ENCODE data around the gene ELF4. TPM values are rescaled to one million over a fixed set of nuclear protein-coding genes. Genes with fewer than 3 reads are reported as not detected.

ELF4 gene
- total RNA-seq, 1 donor from 2014 or later: 33.6 TPM

GRCh38 chrX:130048686-130049222 is 61.5 kb downstream of the ELF4 start:
- Mint-ChIP-seq H3K36me3 (ENCODE audit: low read depth) (peaks cover 18% of the 10 kb centered on the region), H3K9me3 (no peaks in the 10 kb centered on the region), H3K4me1 (ENCODE audit: low read depth) (no peaks in the 10 kb centered on the region), H3K27me3 (ENCODE audit: low read depth) (no peaks in the 10 kb centered on the region), H3K4me3 (ENCODE audit: low read depth) (no peak overlapping the region), H3K27ac (no peak overlapping the region)
- intact Hi-C loops (cut with micrococcal nuclease): no loop called here
- no peak for DNase-seq (ENCODE audit: low spot score)

- H3K36me3 Mint-ChIP-seq (ENCODE audit: low read depth): peaks cover 16% of the 10 kb centered on the region
- H3K27ac Mint-ChIP-seq: no peak overlapping the region
- no peaks in the 10 kb centered on the region for H3K4me1 Mint-ChIP-seq (ENCODE audit: low read depth)
- no peaks in the 10 kb centered on the region for H3K9me3 Mint-ChIP-seq
- no peak for DNase-seq (ENCODE audit: low spot score)
- H3K27me3 Mint-ChIP-seq (ENCODE audit: low read depth): no peaks in the 10 kb centered on the region
- intact Hi-C loops (cut with micrococcal nuclease): no loop called here
- no peak overlapping the region for H3K4me3 Mint-ChIP-seq (ENCODE audit: low read depth)
Observed at GRCh38 chrX:130047416-130047815, 62.9 kb downstream of the ELF4 start.

GRCh38 chrX:130039847-130040246 is 70.5 kb downstream of the ELF4 start:
- peaks cover 5% of the 10 kb centered on the region for H3K36me3 Mint-ChIP-seq (ENCODE audit: low read depth)
- no peak overlapping the region for H3K4me3 Mint-ChIP-seq (ENCODE audit: low read depth)
- no peaks in the 10 kb centered on the region for H3K9me3 Mint-ChIP-seq

DNA sequence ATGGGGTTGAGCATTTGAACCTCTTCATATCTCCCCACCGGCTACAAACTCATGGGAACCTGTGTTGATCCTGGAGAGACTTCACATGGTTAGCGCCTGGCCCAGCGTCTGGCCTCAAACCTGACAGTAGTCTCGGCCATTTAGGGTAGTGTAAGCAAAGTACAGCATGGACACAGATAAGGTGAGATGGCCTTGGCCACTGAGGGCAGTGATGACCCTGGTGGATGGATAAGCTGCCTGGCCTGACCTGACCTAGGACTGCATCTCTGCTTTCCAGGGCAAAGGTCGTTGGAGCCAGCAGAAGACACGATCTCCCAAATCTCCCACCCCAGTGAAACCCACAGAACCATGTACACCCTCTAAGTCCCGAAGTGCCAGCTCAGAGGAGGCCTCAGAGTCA is 76.1 kb downstream of the ELF4 start:
- intact Hi-C loops (cut with micrococcal nuclease): no loop called here
- no peak overlapping the region for H3K27ac Mint-ChIP-seq
- H3K27me3 Mint-ChIP-seq (ENCODE audit: low read depth): no peaks in the 10 kb centered on the region
- no peaks in the 10 kb centered on the region for H3K9me3 Mint-ChIP-seq
- no peaks in the 10 kb centered on the region for H3K4me1 Mint-ChIP-seq (ENCODE audit: low read depth)
- peaks cover 7% of the 10 kb centered on the region for H3K36me3 Mint-ChIP-seq (ENCODE audit: low read depth)
- DNase-seq (ENCODE audit: low spot score): no peak
- H3K4me3 Mint-ChIP-seq (ENCODE audit: low read depth): no peak overlapping the region

More at GRCh38 chrX:130039847-130040246, 70.5 kb downstream of the ELF4 start:
- intact Hi-C loops (cut with micrococcal nuclease): no loop called here
- DNase-seq (ENCODE audit: low spot score): no peak
- H3K27me3 Mint-ChIP-seq (ENCODE audit: low read depth): no peaks in the 10 kb centered on the region
- H3K4me1 Mint-ChIP-seq (ENCODE audit: low read depth): no peaks in the 10 kb centered on the region
- no peak overlapping the region for H3K27ac Mint-ChIP-seq

- no peaks in the 10 kb centered on the region for H3K27me3 Mint-ChIP-seq (ENCODE audit: low read depth)
- DNase-seq (ENCODE audit: low spot score): no peak
- H3K4me3 Mint-ChIP-seq (ENCODE audit: low read depth): no peak overlapping the region
- H3K9me3 Mint-ChIP-seq: no peaks in the 10 kb centered on the region
- H3K36me3 Mint-ChIP-seq (ENCODE audit: low read depth): peaks cover 10% of the 10 kb centered on the region
- intact Hi-C loops (cut with micrococcal nuclease): no loop called here
- no peak overlapping the region for H3K27ac Mint-ChIP-seq
- H3K4me1 Mint-ChIP-seq (ENCODE audit: low read depth): no peaks in the 10 kb centered on the region
Observed at GRCh38 chrX:130032552-130032951, 77.7 kb downstream of the ELF4 start.

GRCh38 chrX:130030826-130031225 is 79.5 kb downstream of the ELF4 start:
- intact Hi-C loops (cut with micrococcal nuclease): no loop called here
- Mint-ChIP-seq H3K36me3 (ENCODE audit: low read depth) (peaks cover 10% of the 10 kb centered on the region), H3K27ac (no peak overlapping the region), H3K9me3 (no peaks in the 10 kb centered on the region), H3K4me3 (ENCODE audit: low read depth) (no peak overlapping the region), H3K27me3 (ENCODE audit: low read depth) (no peaks in the 10 kb centered on the region), H3K4me1 (ENCODE audit: low read depth) (no peaks in the 10 kb centered on the region)
- DNase-seq (ENCODE audit: low spot score): no peak

DNA sequence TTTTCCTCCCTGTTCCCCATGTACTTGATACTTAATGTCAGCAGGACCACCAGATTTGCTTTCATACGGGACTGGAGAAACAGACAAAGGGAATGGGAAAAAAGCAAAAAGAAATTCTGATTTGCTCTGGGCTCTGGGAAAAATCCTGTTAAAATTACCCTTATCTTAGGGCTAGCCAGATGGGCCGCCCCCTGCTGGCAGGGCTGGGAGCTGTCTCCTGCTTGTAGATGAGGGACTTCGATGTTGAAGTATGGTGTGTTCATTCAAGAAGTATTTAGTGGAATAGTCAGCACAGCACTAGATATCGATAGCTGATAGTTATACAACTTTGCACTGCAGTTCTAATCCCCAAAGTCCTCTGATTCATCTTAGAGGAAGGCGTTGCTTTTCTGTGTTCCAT is 82.1 kb downstream of the ELF4 start:
- DNase-seq (ENCODE audit: low spot score): peak; percentile 13
- H3K4me1 Mint-ChIP-seq (ENCODE audit: low read depth): peaks cover 8% of the 10 kb centered on the region
- no peaks in the 10 kb centered on the region for H3K27me3 Mint-ChIP-seq (ENCODE audit: low read depth)
- H3K4me3 Mint-ChIP-seq (ENCODE audit: low read depth): no peak overlapping the region
- no peaks in the 10 kb centered on the region for H3K9me3 Mint-ChIP-seq
- no peak overlapping the region for H3K27ac Mint-ChIP-seq
- intact Hi-C loops (cut with micrococcal nuclease): loop anchor here (1.0 to 10.0 kb wide), 2 partner anchors 103 to 423 kb away; no protein-coding TSS in a partner anchor
- H3K36me3 Mint-ChIP-seq (ENCODE audit: low read depth): peaks cover 15% of the 10 kb centered on the region

GRCh38 chrX:130027569-130027968 is 82.7 kb downstream of the ELF4 start:
- no peak overlapping the region for H3K27ac Mint-ChIP-seq
- H3K4me3 Mint-ChIP-seq (ENCODE audit: low read depth): no peak overlapping the region

DNA sequence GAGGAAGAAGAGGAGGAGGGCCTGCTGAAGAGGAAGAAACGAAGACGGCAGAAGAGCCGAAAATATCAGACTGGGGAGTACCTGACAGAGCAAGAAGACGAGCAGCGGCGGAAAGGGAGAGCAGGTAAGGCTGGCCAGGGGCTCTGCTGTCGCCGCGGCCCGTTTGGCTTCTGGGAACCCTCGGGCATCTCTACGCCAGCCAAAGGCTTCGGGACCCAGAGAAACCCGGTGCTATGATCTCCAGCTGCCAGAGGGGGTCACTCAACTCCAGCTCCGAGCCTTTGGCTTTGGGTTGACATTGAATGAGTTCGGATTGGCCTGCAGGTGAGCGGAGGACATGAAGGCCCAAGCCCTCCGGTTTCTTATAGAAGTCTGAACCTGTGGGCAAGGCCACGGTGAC is 85.0 kb downstream of the ELF4 start:
- intact Hi-C loops (cut with micrococcal nuclease): loop anchor here (10.0 kb wide), 1 partner anchor 420 kb away; no protein-coding TSS in a partner anchor
- DNase-seq (ENCODE audit: low spot score): no peak
- no peaks in the 10 kb centered on the region for H3K9me3 Mint-ChIP-seq
- no peaks in the 10 kb centered on the region for H3K27me3 Mint-ChIP-seq (ENCODE audit: low read depth)
- H3K27ac Mint-ChIP-seq: no peak overlapping the region
- H3K4me1 Mint-ChIP-seq (ENCODE audit: low read depth): peaks cover 8% of the 10 kb centered on the region
- peaks cover 15% of the 10 kb centered on the region for H3K36me3 Mint-ChIP-seq (ENCODE audit: low read depth)
- H3K4me3 Mint-ChIP-seq (ENCODE audit: low read depth): no peak overlapping the region

More at GRCh38 chrX:130027569-130027968, 82.7 kb downstream of the ELF4 start:
- peaks cover 8% of the 10 kb centered on the region for H3K4me1 Mint-ChIP-seq (ENCODE audit: low read depth)
- DNase-seq (ENCODE audit: low spot score): no peak
- no peaks in the 10 kb centered on the region for H3K27me3 Mint-ChIP-seq (ENCODE audit: low read depth)
- no peaks in the 10 kb centered on the region for H3K9me3 Mint-ChIP-seq
- intact Hi-C loops (cut with micrococcal nuclease): loop anchor here (10.0 kb wide), 1 partner anchor 423 kb away; no protein-coding TSS in a partner anchor
- H3K36me3 Mint-ChIP-seq (ENCODE audit: low read depth): peaks cover 18% of the 10 kb centered on the region

- DNase-seq (ENCODE audit: low spot score): peak; percentile 78
- intact Hi-C loops (cut with micrococcal nuclease): loop anchor here (5.0 to 10.0 kb wide), 2 partner anchors 42 to 419 kb away; partner anchors contain the start of gene BCORL1
- peaks cover 15% of the 10 kb centered on the region for H3K36me3 Mint-ChIP-seq (ENCODE audit: low read depth)
- H3K27me3 Mint-ChIP-seq (ENCODE audit: low read depth): no peaks in the 10 kb centered on the region
- H3K4me3 Mint-ChIP-seq (ENCODE audit: low read depth): peak overlapping the region; percentile 37
- H3K9me3 Mint-ChIP-seq: no peaks in the 10 kb centered on the region
- H3K4me1 Mint-ChIP-seq (ENCODE audit: low read depth): peaks cover 8% of the 10 kb centered on the region
- H3K27ac Mint-ChIP-seq: no peak overlapping the region
Observed at GRCh38 chrX:130024127-130024526, 86.2 kb downstream of the ELF4 start.

DNA sequence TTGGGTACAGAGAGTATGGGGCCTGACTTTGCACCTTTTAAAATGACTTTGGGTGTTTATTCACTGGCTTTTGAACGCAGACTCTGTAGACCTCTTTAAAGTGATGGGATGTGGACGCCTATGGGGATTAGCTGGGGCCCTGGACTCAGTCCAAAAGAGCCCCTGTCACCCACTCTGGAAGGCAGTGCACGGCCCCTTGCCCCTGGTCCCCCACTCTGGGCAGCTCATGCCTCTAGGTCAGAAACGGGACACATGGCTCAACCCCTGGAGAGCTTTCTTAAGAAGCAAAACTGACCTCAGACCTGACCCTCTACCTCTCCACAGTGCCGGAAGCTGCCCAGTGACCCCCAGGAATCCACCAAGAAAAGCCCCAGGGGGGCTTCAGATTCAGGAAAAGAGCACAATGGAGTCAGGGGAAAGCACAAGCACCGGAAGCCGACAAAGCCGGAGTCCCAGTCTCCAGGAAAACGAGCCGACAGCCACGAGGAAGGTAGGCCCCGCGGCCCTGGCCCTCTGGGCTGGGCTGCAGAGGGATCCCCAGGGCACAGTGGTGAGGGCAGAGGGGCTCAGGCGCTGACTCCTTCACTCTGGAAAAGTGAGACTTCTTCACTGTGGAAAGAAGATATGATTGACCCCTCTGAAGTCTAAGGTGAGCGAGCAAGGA is 89.5 kb downstream of the ELF4 start:
- Mint-ChIP-seq H3K9me3 (no peaks in the 10 kb centered on the region), H3K36me3 (ENCODE audit: low read depth) (peaks cover 16% of the 10 kb centered on the region), H3K27ac (no peak overlapping the region), H3K27me3 (ENCODE audit: low read depth) (no peaks in the 10 kb centered on the region), H3K4me1 (ENCODE audit: low read depth) (peaks cover 8% of the 10 kb centered on the region), H3K4me3 (ENCODE audit: low read depth) (no peak overlapping the region)
- intact Hi-C loops (cut with micrococcal nuclease): loop anchor here (5.0 to 10.0 kb wide), 2 partner anchors 38 to 416 kb away; partner anchors contain the start of gene BCORL1
- DNase-seq (ENCODE audit: low spot score): no peak

GRCh38 chrX:130018143-130018542 is 92.2 kb downstream of the ELF4 start:
- Mint-ChIP-seq H3K36me3 (ENCODE audit: low read depth) (peaks cover 7% of the 10 kb centered on the region), H3K27me3 (ENCODE audit: low read depth) (no peaks in the 10 kb centered on the region), H3K4me3 (ENCODE audit: low read depth) (no peak overlapping the region), H3K27ac (no peak overlapping the region), H3K9me3 (no peaks in the 10 kb centered on the region), H3K4me1 (ENCODE audit: low read depth) (no peaks in the 10 kb centered on the region)
- DNase-seq (ENCODE audit: low spot score): no peak
- intact Hi-C loops (cut with micrococcal nuclease): no loop called here

DNA sequence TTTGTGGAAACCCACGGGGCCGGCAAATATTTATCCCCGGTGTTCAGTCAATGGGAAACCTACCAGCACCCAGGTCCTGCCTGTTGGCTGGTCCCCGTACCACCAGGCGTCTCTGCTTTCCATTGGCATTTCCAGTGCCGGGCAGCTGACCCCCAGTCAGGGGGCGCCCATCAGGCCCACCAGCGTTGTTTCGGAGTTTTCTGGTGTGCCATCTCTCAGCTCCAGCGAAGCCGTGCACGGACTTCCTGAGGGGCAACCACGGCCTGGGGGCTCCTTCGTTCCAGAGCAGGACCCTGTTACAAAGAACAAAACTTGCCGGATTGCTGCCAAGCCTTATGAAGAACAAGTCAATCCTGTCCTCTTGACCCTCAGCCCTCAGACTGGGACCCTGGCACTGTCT is 95.1 kb downstream of the ELF4 start:
- DNase-seq (ENCODE audit: low spot score): no peak
- intact Hi-C loops (cut with micrococcal nuclease): no loop called here
- H3K27ac Mint-ChIP-seq: no peak overlapping the region
- H3K36me3 Mint-ChIP-seq (ENCODE audit: low read depth): peaks cover 4% of the 10 kb centered on the region
- no peaks in the 10 kb centered on the region for H3K9me3 Mint-ChIP-seq
- no peak overlapping the region for H3K4me3 Mint-ChIP-seq (ENCODE audit: low read depth)
- no peaks in the 10 kb centered on the region for H3K27me3 Mint-ChIP-seq (ENCODE audit: low read depth)
- no peaks in the 10 kb centered on the region for H3K4me1 Mint-ChIP-seq (ENCODE audit: low read depth)
